ENCODE measurements around the gene EFCAB6. TPM values are rescaled to one million over a fixed set of nuclear protein-coding genes. Genes with fewer than 3 reads are reported as not detected.

Gene EFCAB6
- total RNA-seq, 1 experiment from 2014 or later, result 0.21 TPM

DNA sequence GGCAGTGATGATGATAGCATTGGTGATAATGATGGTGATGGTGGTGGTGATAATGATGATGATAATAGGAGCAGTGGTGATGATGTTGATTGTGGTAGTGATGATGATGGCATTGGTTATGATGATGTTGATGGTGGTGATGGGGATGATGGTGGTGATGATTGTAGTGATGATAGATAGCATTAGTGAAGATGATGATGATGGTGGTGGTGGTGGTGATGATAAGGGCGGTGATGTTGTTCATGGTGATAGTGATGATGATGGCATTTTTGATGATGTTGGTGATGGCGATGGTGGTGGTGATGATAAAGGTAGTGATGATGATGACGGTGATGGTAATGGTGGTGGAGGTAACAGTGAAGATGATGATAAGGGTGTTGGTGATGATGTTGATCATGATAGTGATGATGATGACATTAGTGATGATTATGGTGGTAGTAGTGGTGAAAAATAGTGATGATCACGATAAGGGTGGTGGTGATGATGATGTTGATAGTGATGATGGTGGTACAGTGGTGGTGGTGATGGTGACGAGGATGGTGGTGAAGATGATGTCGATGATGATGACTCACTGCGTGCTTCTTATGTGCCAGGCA is 307.3 kb downstream of the EFCAB6 start:
- TF ChIP-seq SIN3A (IDR thresholded peaks at IDR 0.05; ENCODE audit: borderline replicate concordance, insufficient read depth, low read depth, low read length), result no peak
- TF ChIP-seq CTCF (IDR thresholded peaks at IDR 0.05), result no peak
- Histone ChIP-seq H3K27me3 (ENCODE audit: control insufficient read depth, insufficient read depth, low read length) (no peaks in the 10 kb centered on the region), H3K9me3 (ENCODE audit: control insufficient read depth, insufficient read depth, low read depth, low read length) (no peaks in the 10 kb centered on the region), H3K27ac (ENCODE audit: low read length) (no peak overlapping the region), H3K4me1 (ENCODE audit: control insufficient read depth, insufficient read depth, low read length) (no peaks in the 10 kb centered on the region), H3K36me3 (ENCODE audit: control insufficient read depth, insufficient read depth, low read length) (no peaks in the 10 kb centered on the region), H3K4me3 (ENCODE audit: low read depth in 2 of 2, low read length in 2 of 2) (no peak overlapping the region)
- CTCF ChIA-PET, result no interaction called here
- no TSS peak for BruUV-seq (replicated peaks)
- POLR2A ChIA-PET, result no interaction called here
- ATAC-seq (no peak), DNase-seq (ENCODE audit: low read depth, low spot score) (no peak)
- in situ Hi-C loops (cut with HindIII; ENCODE audit: low pct_unique_long_range_greater_than_20kb, low sequenced_read_pairs), result no loop called here
- intact Hi-C loops (cut with micrococcal nuclease; ENCODE audit: unreplicated experiment), result no loop called here

DNA sequence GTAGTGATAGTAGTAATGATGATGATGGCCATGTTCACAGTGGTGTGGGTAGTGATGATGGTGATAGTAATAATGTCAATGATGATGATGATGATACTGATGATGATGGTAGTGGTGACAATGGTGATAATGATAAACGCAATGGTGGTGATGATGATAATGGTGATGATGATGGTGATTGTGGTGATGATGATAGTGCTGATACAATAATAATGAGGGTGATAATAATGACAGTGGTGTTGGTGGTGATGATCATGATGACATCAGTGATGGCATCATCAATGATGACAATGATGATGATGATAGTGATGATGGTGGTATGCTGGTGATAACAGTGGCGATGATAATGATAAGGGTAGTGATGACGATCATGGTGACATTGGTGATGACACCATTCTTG is 308.0 kb downstream of the EFCAB6 start:
- in situ Hi-C loops (cut with HindIII; ENCODE audit: low pct_unique_long_range_greater_than_20kb, low sequenced_read_pairs), result no loop called here
- Histone ChIP-seq H3K36me3 (ENCODE audit: control insufficient read depth, insufficient read depth, low read length) (no peaks in the 10 kb centered on the region), H3K27ac (ENCODE audit: low read length) (no peak overlapping the region), H3K4me1 (ENCODE audit: control insufficient read depth, insufficient read depth, low read length) (no peaks in the 10 kb centered on the region), H3K27me3 (ENCODE audit: control insufficient read depth, insufficient read depth, low read length) (no peaks in the 10 kb centered on the region), H3K4me3 (ENCODE audit: low read depth in 2 of 2, low read length in 2 of 2) (no peak overlapping the region), H3K9me3 (ENCODE audit: control insufficient read depth, insufficient read depth, low read depth, low read length) (no peaks in the 10 kb centered on the region)
- no peak for ATAC-seq
- CTCF ChIA-PET, result no interaction called here
- TF ChIP-seq, protein P1, sequence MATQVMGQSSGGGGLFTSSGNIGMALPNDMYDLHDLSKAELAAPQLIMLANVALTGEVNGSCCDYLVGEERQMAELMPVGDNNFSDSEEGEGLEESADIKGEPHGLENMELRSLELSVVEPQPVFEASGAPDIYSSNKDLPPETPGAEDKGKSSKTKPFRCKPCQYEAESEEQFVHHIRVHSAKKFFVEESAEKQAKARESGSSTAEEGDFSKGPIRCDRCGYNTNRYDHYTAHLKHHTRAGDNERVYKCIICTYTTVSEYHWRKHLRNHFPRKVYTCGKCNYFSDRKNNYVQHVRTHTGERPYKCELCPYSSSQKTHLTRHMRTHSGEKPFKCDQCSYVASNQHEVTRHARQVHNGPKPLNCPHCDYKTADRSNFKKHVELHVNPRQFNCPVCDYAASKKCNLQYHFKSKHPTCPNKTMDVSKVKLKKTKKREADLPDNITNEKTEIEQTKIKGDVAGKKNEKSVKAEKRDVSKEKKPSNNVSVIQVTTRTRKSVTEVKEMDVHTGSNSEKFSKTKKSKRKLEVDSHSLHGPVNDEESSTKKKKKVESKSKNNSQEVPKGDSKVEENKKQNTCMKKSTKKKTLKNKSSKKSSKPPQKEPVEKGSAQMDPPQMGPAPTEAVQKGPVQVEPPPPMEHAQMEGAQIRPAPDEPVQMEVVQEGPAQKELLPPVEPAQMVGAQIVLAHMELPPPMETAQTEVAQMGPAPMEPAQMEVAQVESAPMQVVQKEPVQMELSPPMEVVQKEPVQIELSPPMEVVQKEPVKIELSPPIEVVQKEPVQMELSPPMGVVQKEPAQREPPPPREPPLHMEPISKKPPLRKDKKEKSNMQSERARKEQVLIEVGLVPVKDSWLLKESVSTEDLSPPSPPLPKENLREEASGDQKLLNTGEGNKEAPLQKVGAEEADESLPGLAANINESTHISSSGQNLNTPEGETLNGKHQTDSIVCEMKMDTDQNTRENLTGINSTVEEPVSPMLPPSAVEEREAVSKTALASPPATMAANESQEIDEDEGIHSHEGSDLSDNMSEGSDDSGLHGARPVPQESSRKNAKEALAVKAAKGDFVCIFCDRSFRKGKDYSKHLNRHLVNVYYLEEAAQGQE (IDR thresholded peaks at IDR 0.05; ENCODE audit: insufficient read depth in 1 of 2, low read depth in 2 of 2, low read length in 1 of 2), result no peak
- intact Hi-C loops (cut with micrococcal nuclease; ENCODE audit: unreplicated experiment), result no loop called here
- DNase-seq (ENCODE audit: low read depth, low spot score), result no peak
- POLR2A ChIA-PET, result no interaction called here
- BruUV-seq (replicated peaks), result no TSS peak

DNA sequence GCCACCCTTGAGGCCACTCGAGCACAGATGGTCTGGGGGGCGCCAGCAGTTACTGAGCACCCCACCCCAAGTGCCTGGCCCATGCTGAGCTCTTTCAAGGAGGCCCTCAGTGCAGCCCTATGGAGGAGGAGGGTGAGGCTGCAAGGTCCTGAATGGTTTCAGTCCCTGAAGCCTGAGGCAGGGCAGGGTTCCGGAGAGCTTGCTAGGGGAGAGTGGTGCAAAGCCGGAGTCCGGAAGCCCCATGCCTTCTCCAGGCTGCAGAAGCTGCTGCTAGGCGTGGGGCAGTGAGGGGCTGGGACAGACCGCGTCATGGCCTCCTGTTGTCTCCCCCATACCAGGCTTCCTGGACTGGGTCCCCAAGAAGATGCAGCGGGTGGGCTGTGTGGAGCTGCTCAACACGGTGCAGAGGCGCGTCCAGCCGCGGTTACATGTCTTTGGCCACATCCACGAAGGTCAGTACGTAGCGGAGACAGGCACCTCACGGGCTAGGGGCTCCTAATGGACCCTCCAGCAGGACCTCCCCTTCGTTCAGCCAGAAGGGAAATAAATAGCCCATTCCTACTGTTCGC is 309.7 kb downstream of the EFCAB6 start:
- Histone ChIP-seq H3K36me3 (ENCODE audit: control insufficient read depth, insufficient read depth, low read length) (no peaks in the 10 kb centered on the region), H3K27ac (ENCODE audit: low read length) (no peak overlapping the region), H3K27me3 (ENCODE audit: control insufficient read depth, insufficient read depth, low read length) (no peaks in the 10 kb centered on the region), H3K9me3 (ENCODE audit: control insufficient read depth, insufficient read depth, low read depth, low read length) (no peaks in the 10 kb centered on the region), H3K4me1 (ENCODE audit: control insufficient read depth, insufficient read depth, low read length) (no peaks in the 10 kb centered on the region), H3K4me3 (ENCODE audit: low read depth in 2 of 2, low read length in 2 of 2) (no peak overlapping the region)
- ChIA-PET POLR2A (no interaction called here), CTCF (no interaction called here)
- in situ Hi-C loops (cut with HindIII; ENCODE audit: low pct_unique_long_range_greater_than_20kb, low sequenced_read_pairs) (no loop called here), intact Hi-C loops (cut with micrococcal nuclease; ENCODE audit: unreplicated experiment) (no loop called here)
- no TSS peak for BruUV-seq (replicated peaks)
- TF ChIP-seq SIN3A (IDR thresholded peaks at IDR 0.05; ENCODE audit: borderline replicate concordance, insufficient read depth, low read depth, low read length) (no peak), TCF7L2 (IDR thresholded peaks at IDR 0.05; ENCODE audit: low read depth, low read length) (no peak), POLR2AphosphoS5 (IDR thresholded peaks at IDR 0.05; ENCODE audit: low read depth, low read length) (no peak), CTCF (IDR thresholded peaks at IDR 0.05) (no peak)
- TF ChIP-seq, protein P1 (IDR thresholded peaks at IDR 0.05; ENCODE audit: insufficient read depth in 1 of 2, low read depth in 2 of 2, low read length in 1 of 2), result no peak
- ATAC-seq (no peak), DNase-seq (ENCODE audit: low read depth, low spot score) (no peak)
